HG03103 (cell line): ENCODE results near the gene USP35.
A peak's percentile ranks its signal among the peaks of the same experiment; 100 is the strongest.

Source experiments
- ATAC-seq: cut with Tn5 transposase; IDR thresholded peaks from one replicate; pipeline ENCODE4 v1.9.1; 2021; ENCODE audit warnings: low read depth; ENCODE audit not compliant: unreplicated experiment

USP35 gene

GRCh38 chr11:78188286-78189173 lies at the start of gene USP35, which contains the start of gene KCTD21:
TSS of gene USP35 (plus strand) at chr11:78188919. CDS start at chr11:78196246, 7,327 bp downstream.
TSS of gene KCTD21 (minus strand) at chr11:78188626. CDS start at chr11:78174554, 14,072 bp downstream.
- peak; percentile 93 for ATAC-seq

GRCh38 chr11:78139422-78140391 lies 49.0 kb upstream of the USP35 start, which contains the start of gene ALG8:
TSS of gene ALG8 (minus strand) at chr11:78139626. CDS start at chr11:78139588, 38 bp downstream.
- ATAC-seq: peak; percentile 92

GRCh38 chr11:78140392-78141077 lies 48.2 kb upstream of the USP35 start:
- no peak for ATAC-seq

- no peak for ATAC-seq
Observed at GRCh38 chr11:78145511-78146025, 43.2 kb upstream of the USP35 start.

- ATAC-seq: no peak
Observed at GRCh38 chr11:78147807-78148206, 40.9 kb upstream of the USP35 start.

- ATAC-seq: no peak
Observed at GRCh38 chr11:78149646-78150045, 39.1 kb upstream of the USP35 start.

GRCh38 chr11:78150346-78150745 lies 38.4 kb upstream of the USP35 start:
- no peak for ATAC-seq

- no peak for ATAC-seq
Observed at GRCh38 chr11:78150754-78151153, 38.0 kb upstream of the USP35 start.

GRCh38 chr11:78151804-78152203 lies 36.9 kb upstream of the USP35 start:
- ATAC-seq: no peak

GRCh38 chr11:78156127-78156844 lies 32.4 kb upstream of the USP35 start:
- ATAC-seq: no peak

GRCh38 chr11:78158987-78159652 lies 29.6 kb upstream of the USP35 start:
- no peak for ATAC-seq

GRCh38 chr11:78160557-78160956 lies 28.2 kb upstream of the USP35 start:
- ATAC-seq: no peak

GRCh38 chr11:78161346-78161745 lies 27.4 kb upstream of the USP35 start:
- ATAC-seq: no peak

GRCh38 chr11:78161962-78162371 lies 26.8 kb upstream of the USP35 start:
- no peak for ATAC-seq

GRCh38 chr11:78163828-78164227 lies 24.9 kb upstream of the USP35 start:
- ATAC-seq: no peak

- no peak for ATAC-seq
Observed at GRCh38 chr11:78164471-78164870, 24.2 kb upstream of the USP35 start.

GRCh38 chr11:78166855-78167469 lies 21.8 kb upstream of the USP35 start:
- no peak for ATAC-seq
